DOHH2 (cell line): ENCODE data around the gene DNAAF9.

Source experiments
- H3F3A ChIP-seq: fragments of 200-600 bp; sonication (generic), shearing (Covaris generic); 2 replicates; pipeline ENCODE4 v1.6.0; 2016; ENCODE audit warnings: antibody characterized with exemption, mild to moderate bottlenecking; ENCODE audit not compliant: control insufficient read depth, insufficient read depth
- H3K27ac ChIP-seq: fragments of 200-600 bp; sonication (generic); 2 replicates; pipeline ENCODE4 v1.5.1; 2014; ENCODE audit warnings: low read depth, mild to moderate bottlenecking, low read length, moderate library complexity
- H3K27me3 ChIP-seq: fragments of 200-600 bp; sonication (generic); 2 replicates; pipeline ENCODE4 v1.6.1; 2014; ENCODE audit warnings: mild to moderate bottlenecking, low read length, mixed read lengths; ENCODE audit not compliant: control insufficient read depth
- H3K36me3 ChIP-seq: fragments of 200-600 bp; sonication (generic); 2 replicates; pipeline ENCODE4 v1.6.1; 2014; ENCODE audit warnings: mild to moderate bottlenecking, low read length, moderate library complexity, mixed read lengths; ENCODE audit not compliant: control insufficient read depth
- H3K4me1 ChIP-seq: fragments of 200-600 bp; sonication (generic); 2 replicates; pipeline ENCODE4 v1.6.1; 2014; ENCODE audit warnings: mild to moderate bottlenecking, low read length, mixed read lengths; ENCODE audit not compliant: control insufficient read depth
- H3K4me2 ChIP-seq: fragments of 200-600 bp; sonication (generic); 2 replicates; pipeline ENCODE4 v1.6.0; 2014; ENCODE audit warnings: mild to moderate bottlenecking, low read length, moderate library complexity
- H3K4me3 ChIP-seq: fragments of 200-600 bp; sonication (generic); 2 replicates; pipeline ENCODE4 v1.5.1; 2014; ENCODE audit warnings: mild to moderate bottlenecking, low read length, mixed read lengths
- H3K79me2 ChIP-seq: fragments of 200-600 bp; sonication (generic); 2 replicates; pipeline ENCODE4 v1.6.1; 2014; ENCODE audit warnings: mild to moderate bottlenecking, low read length, mixed read lengths; ENCODE audit not compliant: control insufficient read depth
- H3K9me2 ChIP-seq: fragments of 200-600 bp; sonication (generic); replicated peaks from 2 replicates; pipeline ENCODE4 v1.6.1; 2014; ENCODE audit warnings: mild to moderate bottlenecking, low read length, mixed read lengths; ENCODE audit not compliant: control insufficient read depth
- H3K9me3 ChIP-seq: fragments of 200-600 bp; sonication (generic); 2 replicates; pipeline ENCODE4 v1.6.1; 2014; ENCODE audit warnings: antibody characterized with exemption, low read length, mixed read lengths; ENCODE audit not compliant: control insufficient read depth, insufficient read depth
- H4K20me1 ChIP-seq: fragments of 200-600 bp; sonication (generic); 2 replicates; pipeline ENCODE4 v1.6.0; 2014; ENCODE audit warnings: low read depth, mild to moderate bottlenecking, antibody characterized with exemption, low read length, moderate library complexity; ENCODE audit not compliant: control insufficient read depth, insufficient read depth
- CTCF ChIP-seq: fragments of 200-600 bp; sonication (generic); IDR thresholded peaks from one replicate; pipeline ENCODE4 v1.5.1; 2014; ENCODE audit warnings: antibody characterized with exemption, mild to moderate bottlenecking, low read depth, low read length; ENCODE audit not compliant: poor library complexity, severe bottlenecking
- EZH2phosphoT487 ChIP-seq: fragments of 200-600 bp; sonication (generic); IDR thresholded peaks from 2 replicates; pipeline ENCODE4 v1.6.1; 2017; ENCODE audit warnings: borderline replicate concordance, mild to moderate bottlenecking, antibody characterized with exemption, low read length, moderate library complexity, mixed read lengths

DNAAF9 gene

DNA sequence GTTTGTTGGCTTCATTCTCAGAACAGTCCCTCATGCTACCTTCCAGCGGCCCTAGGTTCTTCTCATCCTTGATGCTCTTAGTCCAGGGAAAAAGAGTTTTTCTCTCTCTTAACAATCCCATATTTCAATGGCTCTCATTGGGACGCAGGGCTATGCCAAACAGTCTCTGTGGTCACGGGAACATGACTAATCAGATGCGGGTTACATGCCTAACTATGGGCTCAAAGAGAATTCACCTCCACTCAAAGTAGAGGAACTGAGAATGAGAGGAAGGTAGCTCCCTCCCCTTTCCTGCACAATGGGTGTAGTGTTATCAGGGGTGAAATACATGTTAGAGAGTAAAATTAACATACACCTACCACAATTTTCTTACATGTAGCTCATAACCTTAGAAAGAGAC is 45.2 kb upstream of the DNAAF9 start:
- no peak overlapping the region for H3K4me3 ChIP-seq
- H3K79me2 ChIP-seq: no peaks in the 10 kb centered on the region
- no peaks in the 10 kb centered on the region for H3K9me2 ChIP-seq
- peaks cover 17% of the 10 kb centered on the region; the same call in 1 of the 2 replicates for H3K27me3 ChIP-seq
- no peaks in the 10 kb centered on the region for H4K20me1 ChIP-seq
- H3F3A ChIP-seq: no peaks in the 10 kb centered on the region
- H3K36me3 ChIP-seq: no peaks in the 10 kb centered on the region
- no peaks in the 10 kb centered on the region for H3K4me1 ChIP-seq
- no peak overlapping the region for H3K27ac ChIP-seq
- no peaks in the 10 kb centered on the region for H3K9me3 ChIP-seq
- no peak overlapping the region for H3K4me2 ChIP-seq
- TF ChIP-seq CTCF (no peak), EZH2phosphoT487 (no peak)

- Histone ChIP-seq H3K36me3 (no peaks in the 10 kb centered on the region), H3K4me2 (no peak overlapping the region), H3K9me3 (no peaks in the 10 kb centered on the region), H3F3A (no peaks in the 10 kb centered on the region), H3K4me1 (no peaks in the 10 kb centered on the region), H3K4me3 (no peak overlapping the region), H3K79me2 (no peaks in the 10 kb centered on the region), H3K27ac (no peak overlapping the region), H3K9me2 (no peaks in the 10 kb centered on the region), H4K20me1 (no peaks in the 10 kb centered on the region), H3K27me3 (peaks cover 16% of the 10 kb centered on the region; the same call in 1 of the 2 replicates)
- no peak for TF ChIP-seq EZH2phosphoT487
- no peak for TF ChIP-seq CTCF
Observed at GRCh38 chr20:3452136-3452535, 44.7 kb upstream of the DNAAF9 start.

DNA sequence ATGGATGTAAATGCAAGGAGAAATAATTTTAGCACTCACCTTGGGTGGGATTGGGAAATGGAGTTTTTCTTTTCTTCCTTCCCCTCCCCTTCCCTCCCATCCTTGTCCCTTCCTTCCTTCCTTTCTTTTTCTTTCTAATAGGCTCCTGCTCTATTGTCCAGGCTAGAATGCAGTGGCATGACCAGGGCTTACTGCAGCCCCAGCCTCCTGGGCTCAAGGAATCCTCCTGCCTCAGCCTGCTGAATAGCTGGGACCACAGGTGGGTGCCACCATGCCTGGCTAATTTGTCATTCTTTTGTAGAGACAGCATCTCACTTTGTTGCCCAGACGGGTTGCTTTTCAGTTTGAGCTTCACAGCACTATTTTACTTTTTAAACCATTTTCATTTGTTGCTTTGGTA is 41.9 kb upstream of the DNAAF9 start:
- Histone ChIP-seq H3K27me3 (peaks cover 12% of the 10 kb centered on the region; the same call in 1 of the 2 replicates), H3K4me2 (no peak overlapping the region), H3K79me2 (no peaks in the 10 kb centered on the region), H3K4me1 (no peaks in the 10 kb centered on the region), H3K4me3 (no peak overlapping the region), H4K20me1 (no peaks in the 10 kb centered on the region), H3K9me3 (no peaks in the 10 kb centered on the region), H3F3A (no peaks in the 10 kb centered on the region), H3K9me2 (no peaks in the 10 kb centered on the region), H3K27ac (no peak overlapping the region), H3K36me3 (no peaks in the 10 kb centered on the region)
- TF ChIP-seq CTCF (no peak), EZH2phosphoT487 (no peak)

DNA sequence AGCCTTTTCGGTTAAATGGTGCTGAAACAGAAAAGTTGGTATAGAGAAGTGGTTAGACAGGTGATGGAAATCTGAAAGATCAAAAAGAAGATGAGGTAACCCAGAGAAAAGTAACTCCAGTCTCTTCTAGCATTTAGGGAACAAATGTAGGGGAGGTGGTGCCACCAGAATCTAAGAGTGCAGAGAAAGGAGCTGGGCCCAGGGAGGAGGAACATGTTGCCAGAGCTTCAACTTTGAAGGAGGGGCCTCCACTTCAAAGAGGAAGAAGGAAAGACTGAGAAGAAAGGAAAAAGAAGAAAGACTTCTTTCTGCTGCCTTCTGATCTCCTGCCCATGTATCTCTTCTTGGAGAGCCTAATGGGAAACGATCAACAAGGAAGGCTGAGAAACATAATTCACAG is 39.9 kb upstream of the DNAAF9 start:
- Histone ChIP-seq H3K27ac (no peak overlapping the region), H3K9me2 (no peaks in the 10 kb centered on the region), H3K36me3 (no peaks in the 10 kb centered on the region), H3K4me1 (no peaks in the 10 kb centered on the region), H3K27me3 (peaks cover 11% of the 10 kb centered on the region), H3F3A (no peaks in the 10 kb centered on the region), H3K4me3 (no peak overlapping the region), H3K79me2 (no peaks in the 10 kb centered on the region), H3K9me3 (no peaks in the 10 kb centered on the region), H4K20me1 (no peaks in the 10 kb centered on the region), H3K4me2 (no peak overlapping the region)
- no peak for TF ChIP-seq CTCF
- TF ChIP-seq EZH2phosphoT487: no peak
